SK-N-SH (cell line): ENCODE results near the gene B3GNT4. TPM values are rescaled to one million over a fixed set of nuclear protein-coding genes. Genes with fewer than 3 reads are reported as not detected.

ENCODE experiments used
- CTCF ChIA-PET: fragments of 300-600, 350-600 bp; formaldehyde crosslinking; extraction: SDS; loops from one replicate; lab custom pipeline; 2021; lab: Yijun Ruan, JAX
- POLR2A ChIA-PET: fragments of 350-600 bp; sonication (Branson Sonifier 250); formaldehyde crosslinking; extraction: SDS; loops from one replicate; lab custom pipeline; 2020; ENCODE audit warnings: antibody characterized with exemption, inconsistent platforms; lab: Yijun Ruan, JAX
- DNase-seq: peaks from one replicate; pipeline ENCODE4 v3.0.0; 2012
- H2AFZ ChIP-seq: fragments of 200-600 bp; sonication (generic); 2 replicates; pipeline ENCODE4 v1.8.1; 2016; ENCODE audit warnings: antibody characterized with exemption, mild to moderate bottlenecking, low read depth
- H3F3A ChIP-seq: fragments of 200-600 bp; sonication (generic); replicated peaks from 2 replicates; pipeline ENCODE3; 2016; ENCODE audit warnings: antibody characterized with exemption, mild to moderate bottlenecking; ENCODE audit not compliant: insufficient read depth
- H3K27ac ChIP-seq, 2 experiments: fragments of 200-500 bp in 1 of 2; fragments of 200-600 bp in 1 of 2; sonication (Bioruptor generic) in 1 of 2; sonication (generic), shearing (Covaris generic) in 1 of 2; 2 replicates each; pipeline versions ENCODE4 v1.5.1 to v1.6.1; 2014 to 2016; ENCODE audit warnings: low read depth in 2 of 2, inconsistent platforms in 1 of 2, low read length in 1 of 2, mild to moderate bottlenecking in 1 of 2, mixed read lengths in 1 of 2
- H3K27me3 ChIP-seq: fragments of 200-600 bp; sonication (generic), shearing (Covaris generic); 2 replicates; pipeline ENCODE4 v1.6.1; 2016; ENCODE audit warnings: mixed run types; ENCODE audit not compliant: insufficient read depth
- H3K36me3 ChIP-seq, 2 experiments: fragments of 200-500 bp in 1 of 2; fragments of 200-600 bp in 1 of 2; sonication (Bioruptor generic) in 1 of 2; sonication (generic) in 1 of 2; replicated peaks in 1 of 2; 2 replicates each; pipeline versions ENCODE3 to v1.5.1; 2014 to 2016; ENCODE audit warnings: low read length in 1 of 2, mild to moderate bottlenecking in 1 of 2; ENCODE audit not compliant: insufficient read depth in 2 of 2, control insufficient read depth in 1 of 2
- H3K4me1 ChIP-seq, 2 experiments: fragments of 200-500 bp in 1 of 2; fragments of 200-600 bp in 1 of 2; sonication (Bioruptor generic) in 1 of 2; sonication (generic), shearing (Covaris generic) in 1 of 2; 2 replicates each; pipeline versions ENCODE4 v1.5.1 to v1.6.1; 2014 to 2016; ENCODE audit warnings: low read depth in 1 of 2, low read length in 1 of 2, mixed run types in 1 of 2; ENCODE audit not compliant: insufficient read depth in 2 of 2, control insufficient read depth in 1 of 2
- H3K4me2 ChIP-seq: fragments of 200-600 bp; sonication (generic), shearing (Covaris generic); 2 replicates; pipeline ENCODE4 v1.6.1; 2017; ENCODE audit warnings: mixed run types
- H3K4me3 ChIP-seq, 2 experiments: fragments of 200-500 bp in 1 of 2; fragments of 200-600 bp in 1 of 2; sonication (Bioruptor generic) in 1 of 2; sonication (generic), shearing (Covaris generic) in 1 of 2; 2 replicates each; pipeline versions ENCODE4 v1.5.1 to v1.8.1; 2014 to 2016; ENCODE audit warnings: low read depth in 2 of 2, inconsistent platforms in 1 of 2, low read length in 1 of 2, mild to moderate bottlenecking in 1 of 2, mixed read lengths in 1 of 2, moderate library complexity in 1 of 2
- H3K79me2 ChIP-seq: fragments of 200-600 bp; sonication (generic); 2 replicates; pipeline ENCODE4 v1.8.1; 2017; ENCODE audit warnings: mild to moderate bottlenecking; ENCODE audit not compliant: insufficient read depth
- H3K9ac ChIP-seq: fragments of 200-600 bp; sonication (generic); 2 replicates; pipeline ENCODE4 v1.6.1; 2017; ENCODE audit warnings: mixed run types
- H3K9me2 ChIP-seq: fragments of 200-600 bp; sonication (generic); 2 replicates; pipeline ENCODE4 v1.6.1; 2017; ENCODE audit warnings: mixed run types
- H3K9me3 ChIP-seq: fragments of 200-600 bp; sonication (generic); 2 replicates; pipeline ENCODE4 v1.6.1; 2017; ENCODE audit warnings: mixed run types, mild to moderate bottlenecking, moderate library complexity
- H4K20me1 ChIP-seq: fragments of 200-600 bp; sonication (generic); 2 replicates; pipeline ENCODE4 v1.6.1; 2017; ENCODE audit warnings: mild to moderate bottlenecking, mixed run types; ENCODE audit not compliant: insufficient read depth
- EP300 ChIP-seq, 2 experiments: IDR thresholded peaks; 2 replicates each; pipeline versions ENCODE4 v1.4.0 to v1.6.1; 2012; ENCODE audit warnings: borderline replicate concordance in 1 of 2, low read depth in 1 of 2, low read length in 1 of 2
- FOXJ3 ChIP-seq: sonication (generic); formaldehyde crosslinking; IDR thresholded peaks from 2 replicates; pipeline ENCODE4 v1.5.1; 2020; ENCODE audit warnings: mild to moderate bottlenecking, missing genetic modification reagents
- FOXM1 ChIP-seq: IDR thresholded peaks from 2 replicates; pipeline ENCODE4 v1.4.0; 2012; ENCODE audit warnings: low read depth, mild to moderate bottlenecking
- GATA2 ChIP-seq: sonication (generic); formaldehyde crosslinking; IDR thresholded peaks from 2 replicates; pipeline ENCODE4 v1.5.0; 2020; ENCODE audit warnings: mild to moderate bottlenecking, missing genetic modification reagents
- MXI1 ChIP-seq: IDR thresholded peaks from 2 replicates; pipeline ENCODE4 v1.6.1; 2012; ENCODE audit warnings: mild to moderate bottlenecking, low read depth, low read length, improper control_type of control experiment
- NRF1 ChIP-seq: IDR thresholded peaks from 2 replicates; pipeline ENCODE4 v1.6.1; 2012; ENCODE audit warnings: low read depth, mild to moderate bottlenecking, low read length
- RCOR1 ChIP-seq: fragments of 150-350 bp; IDR thresholded peaks from 2 replicates; pipeline ENCODE4 v1.6.1; 2017; ENCODE audit warnings: antibody characterized with exemption, low read length
- USF2 ChIP-seq: fragments of 150-350 bp; IDR thresholded peaks from 2 replicates; pipeline ENCODE4 v1.6.1; 2017; ENCODE audit warnings: antibody characterized with exemption, low read length, low read depth, borderline replicate concordance
- YY1 ChIP-seq: IDR thresholded peaks from 2 replicates; pipeline ENCODE4 v1.4.0; 2012; ENCODE audit warnings: low read depth, mild to moderate bottlenecking
- WGBS: methylation state at CpG from one replicate; pipeline ENCODE4 v1.1.6; 2017; ENCODE audit warnings: low lambda C conversion rate; 5-methylcytosine and 5-hydroxymethylcytosine counted together
- polyA plus RNA-seq, 3 experiments: library from polyadenylated mRNA; depleted of rRNA; stranded (reverse); fragments of >200 nt; gene quantifications; 2 replicates each; pipeline ENCODE4 v1.2.3, GENCODE V29; 2012
- TF ChIP-seq, protein P1 (sequence below): IDR thresholded peaks from 2 replicates; pipeline ENCODE4 v1.4.0; 2012; ENCODE audit warnings: low read depth

B3GNT4 gene
- 0.81 and 0.84 TPM in 2 replicates for polyA plus RNA-seq (2012; rRNA removed)
- polyA plus RNA-seq (2012; cell fraction: cytosol; rRNA removed): 0.54 and 0.58 TPM in 2 replicates
- 1.7 and 1.8 TPM in 2 replicates for polyA plus RNA-seq (2012; cell fraction: nucleus; rRNA removed)

DNA sequence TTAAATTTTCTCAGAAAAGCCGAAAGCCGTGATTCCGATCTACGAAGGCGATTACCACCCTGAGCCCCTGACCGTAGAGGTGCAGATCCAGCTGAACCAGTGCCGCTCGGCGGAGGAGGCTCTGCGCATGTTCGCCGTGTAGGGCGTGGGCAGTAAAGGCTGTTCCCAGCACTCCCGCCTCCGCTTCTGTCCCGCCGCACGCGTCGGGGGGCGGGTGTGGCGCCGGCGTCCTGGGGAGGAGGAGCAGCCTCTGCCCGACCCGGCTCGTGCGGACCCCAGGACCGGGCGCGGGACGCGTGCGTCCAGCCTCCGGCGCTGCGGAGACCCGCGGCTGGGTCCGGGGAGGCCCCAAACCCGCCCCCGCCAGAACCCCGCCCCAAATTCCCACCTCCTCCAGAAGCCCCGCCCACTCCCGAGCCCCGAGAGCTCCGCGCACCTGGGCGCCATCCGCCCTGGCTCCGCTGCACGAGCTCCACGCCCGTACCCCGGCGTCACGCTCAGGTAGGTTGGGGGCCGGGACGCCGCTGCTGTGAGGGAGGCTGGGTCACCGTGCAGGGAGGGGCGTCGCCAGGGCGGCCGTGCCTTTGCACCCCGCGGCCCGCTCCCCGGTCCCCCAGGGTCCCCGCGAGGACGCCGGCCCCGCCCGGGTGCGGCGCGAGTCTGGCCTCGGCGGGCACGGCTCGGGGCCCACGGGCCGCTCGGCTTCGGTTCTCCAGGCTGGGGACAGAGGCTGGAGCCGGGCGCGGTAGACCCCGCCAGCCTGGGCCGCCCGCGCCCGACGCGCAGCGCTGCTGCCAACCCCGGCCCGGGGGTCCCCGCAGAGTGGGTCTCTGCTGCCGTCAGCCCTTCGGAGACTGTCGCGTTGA, at the start of gene B3GNT4:
TSS of gene B3GNT4 (plus strand) at position 409 of the 866 bp plus-strand sequence. CDS start 910 bp downstream, outside the sequence.
- Histone ChIP-seq H3F3A (peaks cover 16% of the 10 kb centered on the region), H2AFZ (peak within 1 kb of the TSS; percentile 85), H3K27ac (peak within 1 kb of the TSS in 1 of 2 experiments; percentile 39; a peak in 1 of 4 replicates), H3K4me3 (peak within 1 kb of the TSS; percentile 55 to 69), H4K20me1 (0 out of 2 replicates have a peak, but pooled peaks cover 4% of the 10 kb centered on the region), H3K36me3 (peaks cover 7 to 21% of the 10 kb centered on the region in 2 experiments), H3K4me1 (peaks cover 0 to 27% of the 10 kb centered on the region in 2 experiments; a peak in 2 of 4 replicates), H3K9ac (peak within 1 kb of the TSS; percentile 43; the same call in 1 of the 2 replicates), H3K27me3 (no peaks in the 10 kb centered on the region), H3K79me2 (no peaks in the 10 kb centered on the region), H3K9me2 (no peaks in the 10 kb centered on the region), H3K9me3 (no peaks in the 10 kb centered on the region), H3K4me2 (peak within 1 kb of the TSS; percentile 82)
- WGBS: under 1% methylated on average over 36 of the region's 104 CpGs
- TF ChIP-seq, protein P1, sequence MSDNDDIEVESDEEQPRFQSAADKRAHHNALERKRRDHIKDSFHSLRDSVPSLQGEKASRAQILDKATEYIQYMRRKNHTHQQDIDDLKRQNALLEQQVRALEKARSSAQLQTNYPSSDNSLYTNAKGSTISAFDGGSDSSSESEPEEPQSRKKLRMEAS: peak; percentile 72
- TF ChIP-seq FOXM1 (no peak), NRF1 (peak; percentile 81), MXI1 (peak; percentile 35; the same call in 1 of the 2 replicates)
- peak; percentile 85 for DNase-seq
- ChIA-PET CTCF (interaction anchor here (0.8 to 5.7 kb wide), 4 partner anchors 12 to 149 kb away, joined by 3 to 30 read pairs (median 15); no protein-coding TSS in a partner anchor), POLR2A (interaction anchor here (1.0 to 3.4 kb wide), 3 partner anchors 22 to 24 kb away, joined by 7 to 14 read pairs (median 12); partner anchors contain the start of gene DIABLO)

DNA sequence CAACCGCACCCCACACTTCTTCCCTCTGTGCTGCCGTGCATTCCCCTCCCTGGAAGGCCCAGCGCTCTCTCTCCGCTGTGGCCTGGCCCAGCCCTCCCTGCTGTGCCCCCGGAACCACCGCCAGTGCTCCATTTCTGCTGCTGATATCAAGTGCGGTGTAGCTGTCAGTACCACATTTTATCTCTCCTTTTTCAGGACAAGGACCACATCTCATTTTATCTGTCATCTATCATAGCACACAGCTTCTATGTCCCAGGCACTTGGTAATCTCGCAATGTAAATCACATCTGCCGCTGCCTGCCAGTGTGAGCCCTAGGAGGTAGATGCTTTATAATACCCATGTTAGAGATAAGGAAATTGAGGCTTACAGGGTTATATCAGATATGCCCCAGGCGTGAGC, 47.8 kb upstream of the B3GNT4 start:
- Histone ChIP-seq H4K20me1 (no peaks in the 10 kb centered on the region), H3K79me2 (no peaks in the 10 kb centered on the region), H3K4me3 (no peak overlapping the region), H3K4me1 (peaks cover 0 to 3% of the 10 kb centered on the region in 2 experiments; a peak in 1 of 4 replicates), H3K9me2 (no peaks in the 10 kb centered on the region), H3F3A (no peaks in the 10 kb centered on the region), H3K4me2 (no peak overlapping the region), H3K36me3 (no peaks in the 10 kb centered on the region), H3K9ac (no peak overlapping the region), H3K27me3 (no peaks in the 10 kb centered on the region), H2AFZ (no peak overlapping the region), H3K27ac (no peak overlapping the region), H3K9me3 (no peaks in the 10 kb centered on the region)
- ChIA-PET POLR2A (interaction anchor here (1.0 to 1.5 kb wide), 3 partner anchors 10 to 72 kb away, joined by 4 to 6 read pairs (median 4); no protein-coding TSS in a partner anchor), CTCF (interaction anchor here (0.9 to 2.9 kb wide), 6 partner anchors 25 to 102 kb away, joined by 3 to 16 read pairs (median 4); no protein-coding TSS in a partner anchor)
- WGBS: 85% methylated on average over 10 of the region's 10 CpGs
- peak; percentile 99 for TF ChIP-seq GATA2 (CRISPR knock-in tag)
- TF ChIP-seq RCOR1: peak; percentile 96; the same call in 1 of the 2 replicates
- TF ChIP-seq YY1: no peak
- TF ChIP-seq EP300 (IDR thresholded peaks at IDR 0.05; ENCODE audit: borderline replicate concordance in 1 of 2, low read depth in 1 of 2, low read length in 1 of 2): peak in 1 of 2 experiments; percentile 82; a peak in 1 of 4 replicates
- peak; percentile 60; the same call in 1 of the 2 replicates for TF ChIP-seq MXI1
- TF ChIP-seq USF2: no peak
- TF ChIP-seq FOXJ3 (CRISPR knock-in tag): peak; percentile 90
- peak; percentile 76 for DNase-seq
